Lower lobe of right lung (tissue), 2 donors: ENCODE results near the gene ENOX1. TPM values are rescaled to one million over a fixed set of nuclear protein-coding genes. Genes with fewer than 3 reads are reported as not detected.

Experiments
- ATAC-seq, 2 donors: fragments of 200-7000 bp; cut with Tn5 transposase; one replicate each; pipeline ENCODE4 v1.9.1; 2020 to 2022; ENCODE audit warnings: mild to moderate bottlenecking in 2 of 2, moderate library complexity in 2 of 2
- DNase-seq: peaks from one replicate; pipeline ENCODE4 v3.0.0-alpha.2; 2020
- H3K27ac ChIP-seq: fragments of 200-600 bp; one replicate; pipeline ENCODE4 v1.8.0; 2022
- H3K27me3 ChIP-seq: fragments of 200-600 bp; one replicate; pipeline ENCODE4 v1.8.0; 2022; ENCODE audit warnings: low read depth
- H3K36me3 ChIP-seq: fragments of 200-600 bp; one replicate; pipeline ENCODE4 v1.8.0; 2022; ENCODE audit warnings: mild to moderate bottlenecking
- H3K4me1 ChIP-seq: fragments of 200-600 bp; one replicate; pipeline ENCODE4 v1.8.0; 2022
- H3K4me3 ChIP-seq: fragments of 200-600 bp; one replicate; pipeline ENCODE4 v1.8.0; 2022; ENCODE audit warnings: mild to moderate bottlenecking
- H3K9me3 ChIP-seq: fragments of 200-600 bp; one replicate; pipeline ENCODE4 v1.8.0; 2022
- intact Hi-C: fragments of 100-400 bp; cut with DNase I; formaldehyde crosslinking; loops from one replicate; pipeline ENCODE4 v1.11.0; 2022
- total RNA-seq: library from RNA; stranded (reverse); fragmentation: NEBNext Ultra II Directional; extraction: Animal tissue kit (Norgen Biotek cat#: 25700); gene quantifications from one replicate; pipeline ENCODE4 v1.2.1, GENCODE V29; 2021
- TF ChIP-seq, protein P1 (sequence below): fragments of 200-600 bp; IDR thresholded peaks from one replicate; pipeline ENCODE4 v1.8.0; 2022; ENCODE audit warnings: antibody characterized with exemption, mild to moderate bottlenecking
- donor health status: DM: no; HTN: yes; CAD: no; lungs with severe emphysema.

Gene ENOX1
- total RNA-seq, 1 donor from 2014 or later: 2.0 TPM

- Histone ChIP-seq H3K27me3 (no peaks in the 10 kb centered on the region), H3K4me1 (no peaks in the 10 kb centered on the region), H3K36me3 (no peaks in the 10 kb centered on the region), H3K9me3 (no peaks in the 10 kb centered on the region), H3K27ac (no peak overlapping the region), H3K4me3 (no peak overlapping the region)
- TF ChIP-seq, protein P1, sequence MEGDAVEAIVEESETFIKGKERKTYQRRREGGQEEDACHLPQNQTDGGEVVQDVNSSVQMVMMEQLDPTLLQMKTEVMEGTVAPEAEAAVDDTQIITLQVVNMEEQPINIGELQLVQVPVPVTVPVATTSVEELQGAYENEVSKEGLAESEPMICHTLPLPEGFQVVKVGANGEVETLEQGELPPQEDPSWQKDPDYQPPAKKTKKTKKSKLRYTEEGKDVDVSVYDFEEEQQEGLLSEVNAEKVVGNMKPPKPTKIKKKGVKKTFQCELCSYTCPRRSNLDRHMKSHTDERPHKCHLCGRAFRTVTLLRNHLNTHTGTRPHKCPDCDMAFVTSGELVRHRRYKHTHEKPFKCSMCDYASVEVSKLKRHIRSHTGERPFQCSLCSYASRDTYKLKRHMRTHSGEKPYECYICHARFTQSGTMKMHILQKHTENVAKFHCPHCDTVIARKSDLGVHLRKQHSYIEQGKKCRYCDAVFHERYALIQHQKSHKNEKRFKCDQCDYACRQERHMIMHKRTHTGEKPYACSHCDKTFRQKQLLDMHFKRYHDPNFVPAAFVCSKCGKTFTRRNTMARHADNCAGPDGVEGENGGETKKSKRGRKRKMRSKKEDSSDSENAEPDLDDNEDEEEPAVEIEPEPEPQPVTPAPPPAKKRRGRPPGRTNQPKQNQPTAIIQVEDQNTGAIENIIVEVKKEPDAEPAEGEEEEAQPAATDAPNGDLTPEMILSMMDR: no peak
- ATAC-seq (no peak), DNase-seq (no peak)
- intact Hi-C loops: no loop called here
Observed at GRCh38 chr13:43797159-43797558, 10.4 kb upstream of the ENOX1 start.

GRCh38 chr13:43794416-43794815 lies 7.6 kb upstream of the ENOX1 start:
- TF ChIP-seq, protein P1: no peak
- intact Hi-C loops: no loop called here
- Histone ChIP-seq H3K9me3 (no peaks in the 10 kb centered on the region), H3K36me3 (no peaks in the 10 kb centered on the region), H3K4me3 (no peak overlapping the region), H3K4me1 (no peaks in the 10 kb centered on the region), H3K27ac (no peak overlapping the region), H3K27me3 (peaks cover 8% of the 10 kb centered on the region)
- DNase-seq (no peak), ATAC-seq (no peak)

DNA sequence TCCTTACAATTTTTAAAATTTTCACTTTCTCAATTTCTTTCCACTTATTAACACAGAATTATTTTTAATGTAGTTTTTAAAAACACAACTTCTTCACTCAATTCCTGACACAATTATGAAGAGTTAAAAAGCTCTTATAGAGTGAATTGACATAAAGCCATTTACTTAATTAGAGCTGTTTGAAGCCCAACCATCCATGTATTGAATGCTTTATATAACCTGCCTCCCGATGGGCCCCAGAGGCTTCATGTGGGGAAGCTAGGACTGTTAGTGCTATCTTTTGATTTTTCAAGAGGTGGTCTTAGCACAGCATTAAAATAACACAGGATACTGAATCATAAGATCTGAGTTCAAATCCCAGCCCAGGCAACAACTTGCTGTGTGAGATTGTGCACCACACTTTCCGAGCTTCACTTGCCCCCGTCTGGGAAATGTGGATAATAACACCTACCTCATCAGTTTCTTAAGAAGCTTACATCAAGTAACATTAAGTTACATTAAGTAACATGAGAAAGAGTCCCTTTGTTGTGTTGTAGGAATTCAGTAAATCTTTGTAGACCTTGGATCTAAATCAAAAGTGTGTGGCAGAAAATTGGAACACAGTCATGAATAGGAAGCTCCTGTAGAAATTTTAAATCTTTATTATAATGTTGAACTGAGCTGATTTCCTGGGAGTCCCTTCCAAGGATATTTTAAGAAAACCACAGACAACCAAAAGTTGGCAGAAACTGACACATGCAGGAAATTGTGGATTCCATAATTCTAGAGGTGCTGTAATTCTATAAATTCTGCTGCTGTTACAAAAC lies 5.5 kb upstream of the ENOX1 start:
- H3K36me3 ChIP-seq: no peaks in the 10 kb centered on the region
- peaks cover 26% of the 10 kb centered on the region for H3K27me3 ChIP-seq
- TF ChIP-seq, protein P1: no peak
- H3K27ac ChIP-seq: no peak overlapping the region
- no peak for DNase-seq
- H3K9me3 ChIP-seq: no peaks in the 10 kb centered on the region
- no peak overlapping the region for H3K4me3 ChIP-seq
- H3K4me1 ChIP-seq: peaks cover 8% of the 10 kb centered on the region
- intact Hi-C loops: no loop called here
- no peak for ATAC-seq

- H3K4me1 ChIP-seq: peaks cover 23% of the 10 kb centered on the region
- TF ChIP-seq, protein P1: peak; percentile 18
- H3K27me3 ChIP-seq: peaks cover 45% of the 10 kb centered on the region
- ATAC-seq (no peak), DNase-seq (no peak)
- H3K36me3 ChIP-seq: no peaks in the 10 kb centered on the region
- no peaks in the 10 kb centered on the region for H3K9me3 ChIP-seq
- no peak overlapping the region for H3K27ac ChIP-seq
- no peak overlapping the region for H3K4me3 ChIP-seq
- intact Hi-C loops: no loop called here
Observed at GRCh38 chr13:43787997-43788396, 1.2 kb upstream of the ENOX1 start.

DNA sequence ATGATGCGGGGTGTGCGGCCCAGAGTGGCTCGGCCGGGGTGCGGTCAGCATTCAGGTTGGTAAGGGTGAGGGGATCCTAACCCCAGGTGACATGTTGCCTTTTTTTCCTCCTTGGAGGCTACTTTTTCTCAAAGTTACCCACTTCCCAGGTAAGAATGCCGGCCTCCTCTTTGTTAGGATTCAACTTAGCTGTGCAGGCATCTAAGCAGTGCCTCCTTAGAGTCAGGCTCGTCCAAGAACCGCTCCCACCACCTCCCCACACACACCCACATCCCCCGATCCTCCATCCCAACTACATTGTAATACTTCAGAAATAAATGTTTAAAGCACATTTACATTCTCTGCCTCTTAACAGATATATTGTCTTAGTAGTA lies 733 bp upstream of the ENOX1 start:
- H3K4me1 ChIP-seq: peaks cover 23% of the 10 kb centered on the region

More for the DNA sequence above, 733 bp upstream of the ENOX1 start:
- H3K27me3 ChIP-seq: peaks cover 45% of the 10 kb centered on the region
- peak overlapping the region; percentile 31 for H3K27ac ChIP-seq
- peak overlapping the region; percentile 61 for H3K4me3 ChIP-seq
- no peak for DNase-seq
- H3K9me3 ChIP-seq: no peaks in the 10 kb centered on the region
- TF ChIP-seq, protein P1: no peak
- no peak for ATAC-seq
- intact Hi-C loops: no loop called here
- no peaks in the 10 kb centered on the region for H3K36me3 ChIP-seq
